Tibial nerve (tissue), 3 donors: ENCODE results near the gene ECE1.

ENCODE experiments used
- POLR2A ChIP-seq, 2 donors: fragments of 450-650 bp; IDR thresholded peaks; one replicate each; pipeline ENCODE4 v1.6.1; 2017; ENCODE audit warnings: antibody characterized with exemption in 2 of 2, mild to moderate bottlenecking in 2 of 2, moderate library complexity in 2 of 2
- TF ChIP-seq, protein P1 (sequence below), 5 experiments: fragments of 200-600 bp in 3 of 5; fragments of 450-650 bp in 2 of 5; sonication (generic) in 3 of 5; IDR thresholded peaks; one replicate each; pipeline ENCODE4 v1.5.1; 2016 to 2019; ENCODE audit warnings: antibody characterized with exemption in 5 of 5, mild to moderate bottlenecking in 3 of 5, moderate library complexity in 2 of 5

DNA sequence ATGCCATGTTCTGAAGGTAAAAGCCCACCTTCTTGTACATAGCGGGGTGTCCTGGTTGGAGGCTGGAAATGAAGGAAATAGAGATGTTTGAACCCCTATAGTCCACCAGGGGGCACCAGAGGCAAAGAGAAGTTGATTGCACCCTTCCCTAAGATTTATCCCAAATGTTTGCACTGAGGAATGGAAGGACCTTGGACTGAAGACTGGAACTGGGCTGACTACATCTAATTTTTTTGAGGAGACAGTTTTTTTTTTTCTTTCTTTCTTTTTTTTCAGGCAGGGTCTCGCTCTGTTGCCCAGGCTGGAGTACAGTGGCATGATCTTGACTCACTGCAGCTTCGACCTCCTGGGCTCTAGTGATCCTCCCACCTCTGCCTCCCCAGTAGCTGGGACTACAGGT is 58.2 kb downstream of the ECE1 start:
- TF ChIP-seq POLR2A (IDR thresholded peaks at IDR 0.05), result no peak
- TF ChIP-seq, protein P1, sequence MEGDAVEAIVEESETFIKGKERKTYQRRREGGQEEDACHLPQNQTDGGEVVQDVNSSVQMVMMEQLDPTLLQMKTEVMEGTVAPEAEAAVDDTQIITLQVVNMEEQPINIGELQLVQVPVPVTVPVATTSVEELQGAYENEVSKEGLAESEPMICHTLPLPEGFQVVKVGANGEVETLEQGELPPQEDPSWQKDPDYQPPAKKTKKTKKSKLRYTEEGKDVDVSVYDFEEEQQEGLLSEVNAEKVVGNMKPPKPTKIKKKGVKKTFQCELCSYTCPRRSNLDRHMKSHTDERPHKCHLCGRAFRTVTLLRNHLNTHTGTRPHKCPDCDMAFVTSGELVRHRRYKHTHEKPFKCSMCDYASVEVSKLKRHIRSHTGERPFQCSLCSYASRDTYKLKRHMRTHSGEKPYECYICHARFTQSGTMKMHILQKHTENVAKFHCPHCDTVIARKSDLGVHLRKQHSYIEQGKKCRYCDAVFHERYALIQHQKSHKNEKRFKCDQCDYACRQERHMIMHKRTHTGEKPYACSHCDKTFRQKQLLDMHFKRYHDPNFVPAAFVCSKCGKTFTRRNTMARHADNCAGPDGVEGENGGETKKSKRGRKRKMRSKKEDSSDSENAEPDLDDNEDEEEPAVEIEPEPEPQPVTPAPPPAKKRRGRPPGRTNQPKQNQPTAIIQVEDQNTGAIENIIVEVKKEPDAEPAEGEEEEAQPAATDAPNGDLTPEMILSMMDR (IDR thresholded peaks at IDR 0.05), result peak; percentile 64 to 84 (median 79)
